WTC11 (cell line): Measurements from ENCODE around the gene CACYBP. TPM values are rescaled to one million over a fixed set of nuclear protein-coding genes. Genes with fewer than 3 reads are reported as not detected.
A peak's percentile ranks its signal among the peaks of the same experiment; 100 is the strongest.

Source experiments
- ATAC-seq: fragments of 200-7000 bp; cut with Tn5 transposase; 2 replicates; pipeline ENCODE4 v1.10.0; 2021; ENCODE audit warnings: mild to moderate bottlenecking, moderate library complexity
- CTCF ChIA-PET: fragments of 300-600 bp; sonication (Branson Sonifier 250); formaldehyde crosslinking; loops from one replicate; lab custom pipeline; 2021; ENCODE audit warnings: antibody characterized with exemption; lab: Charles Lee
- POLR2A ChIA-PET: fragments of 350-600 bp; sonication (Branson Sonifier 250); formaldehyde crosslinking; loops from one replicate; lab custom pipeline; 2021; ENCODE audit warnings: antibody characterized with exemption; lab: Charles Lee
- DNase-seq: peaks from one replicate; pipeline ENCODE4 v3.0.0; 2021; ENCODE audit warnings: low spot score
- H3K27ac Mint-ChIP-seq: 2 replicates; pipeline ENCODE4 v1.8.0; 2021; ENCODE audit warnings: mixed read lengths
- H3K27me3 Mint-ChIP-seq: 2 replicates; pipeline ENCODE4 v1.8.0; 2021; ENCODE audit warnings: low read depth, mild to moderate bottlenecking, moderate library complexity, mixed read lengths
- H3K36me3 Mint-ChIP-seq: 2 replicates; pipeline ENCODE4 v1.8.0; 2021; ENCODE audit warnings: mixed read lengths
- H3K4me1 Mint-ChIP-seq: 2 replicates; pipeline ENCODE4 v1.8.0; 2022; ENCODE audit warnings: mixed read lengths
- H3K4me3 Mint-ChIP-seq: 2 replicates; pipeline ENCODE4 v1.8.0; 2021; ENCODE audit warnings: mild to moderate bottlenecking, moderate library complexity, mixed read lengths
- H3K9me3 Mint-ChIP-seq: 2 replicates; pipeline ENCODE4 v1.8.0; 2021; ENCODE audit warnings: mixed read lengths
- FOXP1 ChIP-seq: sonication (generic); formaldehyde crosslinking; IDR thresholded peaks from 2 replicates; pipeline ENCODE4 v1.8.0; 2022; ENCODE audit warnings: missing genetic modification reagents, mild to moderate bottlenecking, moderate library complexity, borderline replicate concordance
- total RNA-seq: library from RNA; stranded (reverse); gene quantifications from 3 replicates; pipeline ENCODE4 v1.2.3, GENCODE V29; 2021
- TF ChIP-seq, protein P1 (sequence below): sonication (generic); formaldehyde crosslinking; IDR thresholded peaks from 2 replicates; pipeline ENCODE4 v1.8.1; 2022; ENCODE audit warnings: mild to moderate bottlenecking, moderate library complexity, missing genetic modification reagents
- TF ChIP-seq, protein P2 (sequence below): sonication (generic); formaldehyde crosslinking; IDR thresholded peaks from 2 replicates; pipeline ENCODE4 v1.8.1; 2022; ENCODE audit warnings: missing genetic modification reagents, borderline replicate concordance
- TF ChIP-seq, protein P3 (sequence below): sonication (generic); formaldehyde crosslinking; IDR thresholded peaks from 2 replicates; pipeline ENCODE4 v1.8.1; 2023; ENCODE audit warnings: mild to moderate bottlenecking, missing genetic modification reagents, moderate library complexity
- TF ChIP-seq, protein P4 (sequence below): sonication (generic); formaldehyde crosslinking; IDR thresholded peaks from 2 replicates; pipeline ENCODE4 v1.8.0; 2023; ENCODE audit warnings: missing genetic modification reagents, mild to moderate bottlenecking, borderline replicate concordance
- TF ChIP-seq, protein P5 (sequence below): sonication (generic); formaldehyde crosslinking; IDR thresholded peaks from 2 replicates; pipeline ENCODE4 v1.8.0; 2022; ENCODE audit warnings: missing genetic modification reagents
- TF ChIP-seq, protein P6 (sequence below): fragments of 250-450 bp; sonication (Bioruptor Pico); IDR thresholded peaks from 2 replicates; pipeline ENCODE4 v1.9.0; 2021; ENCODE audit warnings: mild to moderate bottlenecking
- TF ChIP-seq, protein P7 (sequence below): sonication (generic); formaldehyde crosslinking; IDR thresholded peaks from 2 replicates; pipeline ENCODE4 v1.8.1; 2023; ENCODE audit warnings: mild to moderate bottlenecking, missing genetic modification reagents
- TF ChIP-seq, protein P8 (sequence below): sonication (generic); formaldehyde crosslinking; IDR thresholded peaks from 2 replicates; pipeline ENCODE4 v1.8.0; 2022; ENCODE audit warnings: mild to moderate bottlenecking, missing genetic modification reagents

The CACYBP gene
- total RNA-seq, 1 experiment from 2014 or later, result 211 TPM

DNA sequence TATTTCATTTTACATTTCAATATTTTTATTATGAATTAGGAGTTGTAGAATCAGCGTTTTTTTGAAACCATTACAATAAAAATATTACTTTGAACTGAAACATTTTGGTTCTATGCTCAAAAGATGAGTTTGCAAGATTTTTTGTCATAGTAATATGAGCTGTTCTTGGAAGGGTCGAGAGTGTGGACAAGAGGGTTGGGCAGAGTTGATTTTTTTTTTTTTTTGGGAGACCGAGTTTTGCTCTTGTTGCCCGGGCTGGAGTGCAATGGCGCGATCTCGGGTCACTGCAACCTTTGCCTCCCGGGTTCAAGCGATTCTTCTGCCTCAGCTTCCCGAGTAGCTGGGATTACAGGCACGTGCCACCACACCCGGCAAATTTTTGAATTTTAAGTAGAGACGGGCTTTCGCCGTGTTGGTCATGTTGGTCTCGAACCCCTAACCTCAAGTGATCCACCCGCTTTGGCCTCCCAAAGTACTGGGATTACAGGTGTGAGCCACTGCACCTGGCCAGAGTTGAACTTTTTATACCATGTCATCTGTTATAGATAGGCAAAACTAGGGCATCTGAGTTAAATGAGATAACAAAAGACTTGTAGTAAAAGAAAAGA, 3.3 kb downstream of the CACYBP start:
- H3K4me3 Mint-ChIP-seq, result peak overlapping the region; percentile 10; the same call in 1 of the 2 replicates
- TF ChIP-seq, protein P1, sequence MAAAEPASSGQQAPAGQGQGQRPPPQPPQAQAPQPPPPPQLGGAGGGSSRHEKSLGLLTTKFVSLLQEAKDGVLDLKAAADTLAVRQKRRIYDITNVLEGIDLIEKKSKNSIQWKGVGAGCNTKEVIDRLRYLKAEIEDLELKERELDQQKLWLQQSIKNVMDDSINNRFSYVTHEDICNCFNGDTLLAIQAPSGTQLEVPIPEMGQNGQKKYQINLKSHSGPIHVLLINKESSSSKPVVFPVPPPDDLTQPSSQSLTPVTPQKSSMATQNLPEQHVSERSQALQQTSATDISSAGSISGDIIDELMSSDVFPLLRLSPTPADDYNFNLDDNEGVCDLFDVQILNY (CRISPR knock-in tag), result no peak
- TF ChIP-seq, protein P2, sequence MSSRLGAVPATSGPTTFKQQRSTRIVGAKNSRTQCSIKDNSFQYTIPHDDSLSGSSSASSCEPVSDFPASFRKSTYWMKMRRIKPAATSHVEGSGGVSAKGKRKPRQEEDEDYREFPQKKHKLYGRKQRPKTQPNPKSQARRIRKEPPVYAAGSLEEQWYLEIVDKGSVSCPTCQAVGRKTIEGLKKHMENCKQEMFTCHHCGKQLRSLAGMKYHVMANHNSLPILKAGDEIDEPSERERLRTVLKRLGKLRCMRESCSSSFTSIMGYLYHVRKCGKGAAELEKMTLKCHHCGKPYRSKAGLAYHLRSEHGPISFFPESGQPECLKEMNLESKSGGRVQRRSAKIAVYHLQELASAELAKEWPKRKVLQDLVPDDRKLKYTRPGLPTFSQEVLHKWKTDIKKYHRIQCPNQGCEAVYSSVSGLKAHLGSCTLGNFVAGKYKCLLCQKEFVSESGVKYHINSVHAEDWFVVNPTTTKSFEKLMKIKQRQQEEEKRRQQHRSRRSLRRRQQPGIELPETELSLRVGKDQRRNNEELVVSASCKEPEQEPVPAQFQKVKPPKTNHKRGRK (CRISPR knock-in tag), result no peak
- TF ChIP-seq, protein P3, sequence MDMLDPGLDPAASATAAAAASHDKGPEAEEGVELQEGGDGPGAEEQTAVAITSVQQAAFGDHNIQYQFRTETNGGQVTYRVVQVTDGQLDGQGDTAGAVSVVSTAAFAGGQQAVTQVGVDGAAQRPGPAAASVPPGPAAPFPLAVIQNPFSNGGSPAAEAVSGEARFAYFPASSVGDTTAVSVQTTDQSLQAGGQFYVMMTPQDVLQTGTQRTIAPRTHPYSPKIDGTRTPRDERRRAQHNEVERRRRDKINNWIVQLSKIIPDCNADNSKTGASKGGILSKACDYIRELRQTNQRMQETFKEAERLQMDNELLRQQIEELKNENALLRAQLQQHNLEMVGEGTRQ (CRISPR knock-in tag), result no peak
- TF ChIP-seq, protein P4, sequence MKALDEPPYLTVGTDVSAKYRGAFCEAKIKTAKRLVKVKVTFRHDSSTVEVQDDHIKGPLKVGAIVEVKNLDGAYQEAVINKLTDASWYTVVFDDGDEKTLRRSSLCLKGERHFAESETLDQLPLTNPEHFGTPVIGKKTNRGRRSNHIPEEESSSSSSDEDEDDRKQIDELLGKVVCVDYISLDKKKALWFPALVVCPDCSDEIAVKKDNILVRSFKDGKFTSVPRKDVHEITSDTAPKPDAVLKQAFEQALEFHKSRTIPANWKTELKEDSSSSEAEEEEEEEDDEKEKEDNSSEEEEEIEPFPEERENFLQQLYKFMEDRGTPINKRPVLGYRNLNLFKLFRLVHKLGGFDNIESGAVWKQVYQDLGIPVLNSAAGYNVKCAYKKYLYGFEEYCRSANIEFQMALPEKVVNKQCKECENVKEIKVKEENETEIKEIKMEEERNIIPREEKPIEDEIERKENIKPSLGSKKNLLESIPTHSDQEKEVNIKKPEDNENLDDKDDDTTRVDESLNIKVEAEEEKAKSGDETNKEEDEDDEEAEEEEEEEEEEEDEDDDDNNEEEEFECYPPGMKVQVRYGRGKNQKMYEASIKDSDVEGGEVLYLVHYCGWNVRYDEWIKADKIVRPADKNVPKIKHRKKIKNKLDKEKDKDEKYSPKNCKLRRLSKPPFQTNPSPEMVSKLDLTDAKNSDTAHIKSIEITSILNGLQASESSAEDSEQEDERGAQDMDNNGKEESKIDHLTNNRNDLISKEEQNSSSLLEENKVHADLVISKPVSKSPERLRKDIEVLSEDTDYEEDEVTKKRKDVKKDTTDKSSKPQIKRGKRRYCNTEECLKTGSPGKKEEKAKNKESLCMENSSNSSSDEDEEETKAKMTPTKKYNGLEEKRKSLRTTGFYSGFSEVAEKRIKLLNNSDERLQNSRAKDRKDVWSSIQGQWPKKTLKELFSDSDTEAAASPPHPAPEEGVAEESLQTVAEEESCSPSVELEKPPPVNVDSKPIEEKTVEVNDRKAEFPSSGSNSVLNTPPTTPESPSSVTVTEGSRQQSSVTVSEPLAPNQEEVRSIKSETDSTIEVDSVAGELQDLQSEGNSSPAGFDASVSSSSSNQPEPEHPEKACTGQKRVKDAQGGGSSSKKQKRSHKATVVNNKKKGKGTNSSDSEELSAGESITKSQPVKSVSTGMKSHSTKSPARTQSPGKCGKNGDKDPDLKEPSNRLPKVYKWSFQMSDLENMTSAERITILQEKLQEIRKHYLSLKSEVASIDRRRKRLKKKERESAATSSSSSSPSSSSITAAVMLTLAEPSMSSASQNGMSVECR (CRISPR knock-in tag), result no peak
- TF ChIP-seq, protein P5, sequence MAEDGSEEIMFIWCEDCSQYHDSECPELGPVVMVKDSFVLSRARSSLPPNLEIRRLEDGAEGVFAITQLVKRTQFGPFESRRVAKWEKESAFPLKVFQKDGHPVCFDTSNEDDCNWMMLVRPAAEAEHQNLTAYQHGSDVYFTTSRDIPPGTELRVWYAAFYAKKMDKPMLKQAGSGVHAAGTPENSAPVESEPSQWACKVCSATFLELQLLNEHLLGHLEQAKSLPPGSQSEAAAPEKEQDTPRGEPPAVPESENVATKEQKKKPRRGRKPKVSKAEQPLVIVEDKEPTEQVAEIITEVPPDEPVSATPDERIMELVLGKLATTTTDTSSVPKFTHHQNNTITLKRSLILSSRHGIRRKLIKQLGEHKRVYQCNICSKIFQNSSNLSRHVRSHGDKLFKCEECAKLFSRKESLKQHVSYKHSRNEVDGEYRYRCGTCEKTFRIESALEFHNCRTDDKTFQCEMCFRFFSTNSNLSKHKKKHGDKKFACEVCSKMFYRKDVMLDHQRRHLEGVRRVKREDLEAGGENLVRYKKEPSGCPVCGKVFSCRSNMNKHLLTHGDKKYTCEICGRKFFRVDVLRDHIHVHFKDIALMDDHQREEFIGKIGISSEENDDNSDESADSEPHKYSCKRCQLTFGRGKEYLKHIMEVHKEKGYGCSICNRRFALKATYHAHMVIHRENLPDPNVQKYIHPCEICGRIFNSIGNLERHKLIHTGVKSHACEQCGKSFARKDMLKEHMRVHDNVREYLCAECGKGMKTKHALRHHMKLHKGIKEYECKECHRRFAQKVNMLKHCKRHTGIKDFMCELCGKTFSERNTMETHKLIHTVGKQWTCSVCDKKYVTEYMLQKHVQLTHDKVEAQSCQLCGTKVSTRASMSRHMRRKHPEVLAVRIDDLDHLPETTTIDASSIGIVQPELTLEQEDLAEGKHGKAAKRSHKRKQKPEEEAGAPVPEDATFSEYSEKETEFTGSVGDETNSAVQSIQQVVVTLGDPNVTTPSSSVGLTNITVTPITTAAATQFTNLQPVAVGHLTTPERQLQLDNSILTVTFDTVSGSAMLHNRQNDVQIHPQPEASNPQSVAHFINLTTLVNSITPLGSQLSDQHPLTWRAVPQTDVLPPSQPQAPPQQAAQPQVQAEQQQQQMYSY (CRISPR knock-in tag), result no peak
- TF ChIP-seq, protein P6, sequence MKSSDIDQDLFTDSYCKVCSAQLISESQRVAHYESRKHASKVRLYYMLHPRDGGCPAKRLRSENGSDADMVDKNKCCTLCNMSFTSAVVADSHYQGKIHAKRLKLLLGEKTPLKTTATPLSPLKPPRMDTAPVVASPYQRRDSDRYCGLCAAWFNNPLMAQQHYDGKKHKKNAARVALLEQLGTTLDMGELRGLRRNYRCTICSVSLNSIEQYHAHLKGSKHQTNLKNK (CRISPR knock-in tag), result no peak
- TF ChIP-seq, protein P7, sequence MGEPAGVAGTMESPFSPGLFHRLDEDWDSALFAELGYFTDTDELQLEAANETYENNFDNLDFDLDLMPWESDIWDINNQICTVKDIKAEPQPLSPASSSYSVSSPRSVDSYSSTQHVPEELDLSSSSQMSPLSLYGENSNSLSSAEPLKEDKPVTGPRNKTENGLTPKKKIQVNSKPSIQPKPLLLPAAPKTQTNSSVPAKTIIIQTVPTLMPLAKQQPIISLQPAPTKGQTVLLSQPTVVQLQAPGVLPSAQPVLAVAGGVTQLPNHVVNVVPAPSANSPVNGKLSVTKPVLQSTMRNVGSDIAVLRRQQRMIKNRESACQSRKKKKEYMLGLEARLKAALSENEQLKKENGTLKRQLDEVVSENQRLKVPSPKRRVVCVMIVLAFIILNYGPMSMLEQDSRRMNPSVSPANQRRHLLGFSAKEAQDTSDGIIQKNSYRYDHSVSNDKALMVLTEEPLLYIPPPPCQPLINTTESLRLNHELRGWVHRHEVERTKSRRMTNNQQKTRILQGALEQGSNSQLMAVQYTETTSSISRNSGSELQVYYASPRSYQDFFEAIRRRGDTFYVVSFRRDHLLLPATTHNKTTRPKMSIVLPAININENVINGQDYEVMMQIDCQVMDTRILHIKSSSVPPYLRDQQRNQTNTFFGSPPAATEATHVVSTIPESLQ (CRISPR knock-in tag), result no peak
- TF ChIP-seq, protein P8, sequence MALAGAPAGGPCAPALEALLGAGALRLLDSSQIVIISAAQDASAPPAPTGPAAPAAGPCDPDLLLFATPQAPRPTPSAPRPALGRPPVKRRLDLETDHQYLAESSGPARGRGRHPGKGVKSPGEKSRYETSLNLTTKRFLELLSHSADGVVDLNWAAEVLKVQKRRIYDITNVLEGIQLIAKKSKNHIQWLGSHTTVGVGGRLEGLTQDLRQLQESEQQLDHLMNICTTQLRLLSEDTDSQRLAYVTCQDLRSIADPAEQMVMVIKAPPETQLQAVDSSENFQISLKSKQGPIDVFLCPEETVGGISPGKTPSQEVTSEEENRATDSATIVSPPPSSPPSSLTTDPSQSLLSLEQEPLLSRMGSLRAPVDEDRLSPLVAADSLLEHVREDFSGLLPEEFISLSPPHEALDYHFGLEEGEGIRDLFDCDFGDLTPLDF (CRISPR knock-in tag), result no peak
- TF ChIP-seq FOXP1, result no peak
- TF ChIP-seq, all 79 proteins: peak for 0
- no peak for DNase-seq
- peaks cover 26% of the 10 kb centered on the region for H3K4me1 Mint-ChIP-seq
- ChIA-PET CTCF (no interaction called here), POLR2A (no interaction called here)
- no peak overlapping the region; the same call in 1 of the 2 replicates for H3K27ac Mint-ChIP-seq
- H3K27me3 Mint-ChIP-seq, result no peaks in the 10 kb centered on the region
- H3K9me3 Mint-ChIP-seq, result no peaks in the 10 kb centered on the region
- ATAC-seq, result no peak
- H3K36me3 Mint-ChIP-seq, result peaks cover 29% of the 10 kb centered on the region
